HL-60 (cell line): ENCODE results near the gene PTGFR.

Experiments
- GABPA ChIP-seq: IDR thresholded peaks from 2 replicates; pipeline ENCODE4 v1.6.1; 2012; ENCODE audit warnings: low read depth
- POLR2AphosphoS5 ChIP-seq: IDR thresholded peaks from 2 replicates; pipeline ENCODE4 v1.6.1; 2012; ENCODE audit warnings: low read depth
- TF ChIP-seq, protein P1 (sequence below): IDR thresholded peaks from one replicate; pipeline ENCODE4 v1.5.1; 2011; ENCODE audit warnings: low read length, control low read depth, inconsistent platforms; ENCODE audit not compliant: insufficient read depth
- TF ChIP-seq, protein P2 (sequence below): IDR thresholded peaks from 2 replicates; pipeline ENCODE4 v1.6.1; 2012; ENCODE audit warnings: low read depth; ENCODE audit not compliant: insufficient replicate concordance

GRCh38 chr1:78516716-78517115 lies 25.9 kb downstream of the PTGFR start:
- TF ChIP-seq, protein P1, sequence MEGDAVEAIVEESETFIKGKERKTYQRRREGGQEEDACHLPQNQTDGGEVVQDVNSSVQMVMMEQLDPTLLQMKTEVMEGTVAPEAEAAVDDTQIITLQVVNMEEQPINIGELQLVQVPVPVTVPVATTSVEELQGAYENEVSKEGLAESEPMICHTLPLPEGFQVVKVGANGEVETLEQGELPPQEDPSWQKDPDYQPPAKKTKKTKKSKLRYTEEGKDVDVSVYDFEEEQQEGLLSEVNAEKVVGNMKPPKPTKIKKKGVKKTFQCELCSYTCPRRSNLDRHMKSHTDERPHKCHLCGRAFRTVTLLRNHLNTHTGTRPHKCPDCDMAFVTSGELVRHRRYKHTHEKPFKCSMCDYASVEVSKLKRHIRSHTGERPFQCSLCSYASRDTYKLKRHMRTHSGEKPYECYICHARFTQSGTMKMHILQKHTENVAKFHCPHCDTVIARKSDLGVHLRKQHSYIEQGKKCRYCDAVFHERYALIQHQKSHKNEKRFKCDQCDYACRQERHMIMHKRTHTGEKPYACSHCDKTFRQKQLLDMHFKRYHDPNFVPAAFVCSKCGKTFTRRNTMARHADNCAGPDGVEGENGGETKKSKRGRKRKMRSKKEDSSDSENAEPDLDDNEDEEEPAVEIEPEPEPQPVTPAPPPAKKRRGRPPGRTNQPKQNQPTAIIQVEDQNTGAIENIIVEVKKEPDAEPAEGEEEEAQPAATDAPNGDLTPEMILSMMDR = no peak
- TF ChIP-seq POLR2AphosphoS5 (no peak), GABPA (no peak)
- TF ChIP-seq, protein P2, sequence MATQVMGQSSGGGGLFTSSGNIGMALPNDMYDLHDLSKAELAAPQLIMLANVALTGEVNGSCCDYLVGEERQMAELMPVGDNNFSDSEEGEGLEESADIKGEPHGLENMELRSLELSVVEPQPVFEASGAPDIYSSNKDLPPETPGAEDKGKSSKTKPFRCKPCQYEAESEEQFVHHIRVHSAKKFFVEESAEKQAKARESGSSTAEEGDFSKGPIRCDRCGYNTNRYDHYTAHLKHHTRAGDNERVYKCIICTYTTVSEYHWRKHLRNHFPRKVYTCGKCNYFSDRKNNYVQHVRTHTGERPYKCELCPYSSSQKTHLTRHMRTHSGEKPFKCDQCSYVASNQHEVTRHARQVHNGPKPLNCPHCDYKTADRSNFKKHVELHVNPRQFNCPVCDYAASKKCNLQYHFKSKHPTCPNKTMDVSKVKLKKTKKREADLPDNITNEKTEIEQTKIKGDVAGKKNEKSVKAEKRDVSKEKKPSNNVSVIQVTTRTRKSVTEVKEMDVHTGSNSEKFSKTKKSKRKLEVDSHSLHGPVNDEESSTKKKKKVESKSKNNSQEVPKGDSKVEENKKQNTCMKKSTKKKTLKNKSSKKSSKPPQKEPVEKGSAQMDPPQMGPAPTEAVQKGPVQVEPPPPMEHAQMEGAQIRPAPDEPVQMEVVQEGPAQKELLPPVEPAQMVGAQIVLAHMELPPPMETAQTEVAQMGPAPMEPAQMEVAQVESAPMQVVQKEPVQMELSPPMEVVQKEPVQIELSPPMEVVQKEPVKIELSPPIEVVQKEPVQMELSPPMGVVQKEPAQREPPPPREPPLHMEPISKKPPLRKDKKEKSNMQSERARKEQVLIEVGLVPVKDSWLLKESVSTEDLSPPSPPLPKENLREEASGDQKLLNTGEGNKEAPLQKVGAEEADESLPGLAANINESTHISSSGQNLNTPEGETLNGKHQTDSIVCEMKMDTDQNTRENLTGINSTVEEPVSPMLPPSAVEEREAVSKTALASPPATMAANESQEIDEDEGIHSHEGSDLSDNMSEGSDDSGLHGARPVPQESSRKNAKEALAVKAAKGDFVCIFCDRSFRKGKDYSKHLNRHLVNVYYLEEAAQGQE = no peak
